Stimulated activated naive CD8-positive, alpha-beta T cell treated with anti-CD3 and anti-CD28 coated beads, Interleukin-15, Interleukin-2, amounts not matched to agents 100 ng/mL and 50 ng/mL, for 24 hours (primary cell): Measurements from ENCODE around the gene FRMPD4.

Experiments used
- H3K27ac Mint-ChIP-seq: one replicate; pipeline ENCODE4 v1.8.0; 2021; ENCODE audit warnings: mild to moderate bottlenecking, mixed read lengths
- H3K27me3 Mint-ChIP-seq: one replicate; pipeline ENCODE4 v1.8.0; 2021; ENCODE audit warnings: mixed read lengths
- H3K36me3 Mint-ChIP-seq: one replicate; pipeline ENCODE4 v1.8.0; 2021; ENCODE audit warnings: low read depth, mixed read lengths
- H3K4me1 Mint-ChIP-seq: one replicate; pipeline ENCODE4 v1.8.0; 2021; ENCODE audit warnings: low read depth, mixed read lengths
- H3K4me3 Mint-ChIP-seq: one replicate; pipeline ENCODE4 v1.8.0; 2021; ENCODE audit warnings: mild to moderate bottlenecking, mixed read lengths
- H3K9me3 Mint-ChIP-seq: one replicate; pipeline ENCODE4 v1.8.0; 2021; ENCODE audit warnings: mixed read lengths

FRMPD4 gene

GRCh38 chrX:12443534-12444098 lies 305.3 kb downstream of the FRMPD4 start:
- Mint-ChIP-seq H3K27me3 (no peaks in the 10 kb centered on the region), H3K36me3 (no peaks in the 10 kb centered on the region), H3K4me3 (no peak overlapping the region), H3K9me3 (no peaks in the 10 kb centered on the region), H3K4me1 (no peaks in the 10 kb centered on the region), H3K27ac (no peak overlapping the region)

- H3K9me3 Mint-ChIP-seq = no peaks in the 10 kb centered on the region
- no peak overlapping the region for H3K4me3 Mint-ChIP-seq
- no peak overlapping the region for H3K27ac Mint-ChIP-seq
- no peaks in the 10 kb centered on the region for H3K4me1 Mint-ChIP-seq
- no peaks in the 10 kb centered on the region for H3K27me3 Mint-ChIP-seq
- no peaks in the 10 kb centered on the region for H3K36me3 Mint-ChIP-seq
These were observed 308.2 kb downstream of the FRMPD4 start for GRCh38 chrX:12446342-12447075.

- H3K9me3 Mint-ChIP-seq = no peaks in the 10 kb centered on the region
- no peak overlapping the region for H3K27ac Mint-ChIP-seq
- H3K27me3 Mint-ChIP-seq = no peaks in the 10 kb centered on the region
- H3K36me3 Mint-ChIP-seq = no peaks in the 10 kb centered on the region
- H3K4me1 Mint-ChIP-seq = no peaks in the 10 kb centered on the region
- no peak overlapping the region for H3K4me3 Mint-ChIP-seq
These were observed 309.3 kb downstream of the FRMPD4 start for GRCh38 chrX:12447448-12448064.

- no peaks in the 10 kb centered on the region for H3K4me1 Mint-ChIP-seq
- no peaks in the 10 kb centered on the region for H3K9me3 Mint-ChIP-seq
- no peaks in the 10 kb centered on the region for H3K36me3 Mint-ChIP-seq
- H3K27ac Mint-ChIP-seq = no peak overlapping the region
- H3K27me3 Mint-ChIP-seq = no peaks in the 10 kb centered on the region
- H3K4me3 Mint-ChIP-seq = no peak overlapping the region
These were observed 314.0 kb downstream of the FRMPD4 start for GRCh38 chrX:12452268-12452667.

GRCh38 chrX:12460929-12461328 lies 322.7 kb downstream of the FRMPD4 start:
- H3K4me1 Mint-ChIP-seq = no peaks in the 10 kb centered on the region

GRCh38 chrX:12463052-12463451 lies 324.8 kb downstream of the FRMPD4 start:
- Mint-ChIP-seq H3K27ac (no peak overlapping the region), H3K36me3 (no peaks in the 10 kb centered on the region), H3K4me3 (no peak overlapping the region), H3K27me3 (no peaks in the 10 kb centered on the region), H3K4me1 (no peaks in the 10 kb centered on the region), H3K9me3 (no peaks in the 10 kb centered on the region)

More at GRCh38 chrX:12460929-12461328, 322.7 kb downstream of the FRMPD4 start:
- no peaks in the 10 kb centered on the region for H3K36me3 Mint-ChIP-seq
- no peak overlapping the region for H3K27ac Mint-ChIP-seq
- no peak overlapping the region for H3K4me3 Mint-ChIP-seq
- H3K27me3 Mint-ChIP-seq = no peaks in the 10 kb centered on the region
- H3K9me3 Mint-ChIP-seq = no peaks in the 10 kb centered on the region

GRCh38 chrX:12463873-12464272 lies 325.6 kb downstream of the FRMPD4 start:
- H3K27me3 Mint-ChIP-seq = no peaks in the 10 kb centered on the region

GRCh38 chrX:12467321-12467720 lies 329.0 kb downstream of the FRMPD4 start:
- no peaks in the 10 kb centered on the region for H3K27me3 Mint-ChIP-seq
- no peaks in the 10 kb centered on the region for H3K36me3 Mint-ChIP-seq
- no peak overlapping the region for H3K27ac Mint-ChIP-seq
- H3K4me1 Mint-ChIP-seq = no peaks in the 10 kb centered on the region
- H3K9me3 Mint-ChIP-seq = no peaks in the 10 kb centered on the region
- H3K4me3 Mint-ChIP-seq = no peak overlapping the region

More at GRCh38 chrX:12463873-12464272, 325.6 kb downstream of the FRMPD4 start:
- H3K4me1 Mint-ChIP-seq = no peaks in the 10 kb centered on the region
- no peak overlapping the region for H3K4me3 Mint-ChIP-seq
- H3K9me3 Mint-ChIP-seq = no peaks in the 10 kb centered on the region
- H3K36me3 Mint-ChIP-seq = no peaks in the 10 kb centered on the region
- no peak overlapping the region for H3K27ac Mint-ChIP-seq

GRCh38 chrX:12469296-12469695 lies 331.0 kb downstream of the FRMPD4 start:
- Mint-ChIP-seq H3K36me3 (no peaks in the 10 kb centered on the region), H3K9me3 (no peaks in the 10 kb centered on the region), H3K4me1 (no peaks in the 10 kb centered on the region), H3K4me3 (no peak overlapping the region), H3K27me3 (no peaks in the 10 kb centered on the region), H3K27ac (no peak overlapping the region)

- Mint-ChIP-seq H3K27ac (no peak overlapping the region), H3K27me3 (no peaks in the 10 kb centered on the region), H3K36me3 (no peaks in the 10 kb centered on the region), H3K4me1 (no peaks in the 10 kb centered on the region), H3K4me3 (no peak overlapping the region), H3K9me3 (no peaks in the 10 kb centered on the region)
These were observed 332.8 kb downstream of the FRMPD4 start for GRCh38 chrX:12471061-12471460.

- H3K9me3 Mint-ChIP-seq = peaks cover 4% of the 10 kb centered on the region
- no peak overlapping the region for H3K27ac Mint-ChIP-seq
- no peak overlapping the region for H3K4me3 Mint-ChIP-seq
- H3K27me3 Mint-ChIP-seq = peaks cover 4% of the 10 kb centered on the region
- no peaks in the 10 kb centered on the region for H3K36me3 Mint-ChIP-seq
- no peaks in the 10 kb centered on the region for H3K4me1 Mint-ChIP-seq
These were observed 342.7 kb downstream of the FRMPD4 start for GRCh38 chrX:12480956-12481355.

- H3K9me3 Mint-ChIP-seq = no peaks in the 10 kb centered on the region
- no peaks in the 10 kb centered on the region for H3K36me3 Mint-ChIP-seq
- H3K27ac Mint-ChIP-seq = no peak overlapping the region
- no peaks in the 10 kb centered on the region for H3K4me1 Mint-ChIP-seq
- H3K27me3 Mint-ChIP-seq = no peaks in the 10 kb centered on the region
- H3K4me3 Mint-ChIP-seq = no peak overlapping the region
These were observed 349.9 kb downstream of the FRMPD4 start for GRCh38 chrX:12488220-12488619.

GRCh38 chrX:12488771-12489170 lies 350.5 kb downstream of the FRMPD4 start:
- no peaks in the 10 kb centered on the region for H3K36me3 Mint-ChIP-seq

GRCh38 chrX:12489341-12489740 lies 351.1 kb downstream of the FRMPD4 start:
- Mint-ChIP-seq H3K4me3 (no peak overlapping the region), H3K36me3 (no peaks in the 10 kb centered on the region)

More at GRCh38 chrX:12488771-12489170, 350.5 kb downstream of the FRMPD4 start:
- Mint-ChIP-seq H3K4me1 (no peaks in the 10 kb centered on the region), H3K27ac (no peak overlapping the region), H3K9me3 (no peaks in the 10 kb centered on the region), H3K27me3 (no peaks in the 10 kb centered on the region), H3K4me3 (no peak overlapping the region)

GRCh38 chrX:12494400-12495138 lies 356.3 kb downstream of the FRMPD4 start:
- H3K4me1 Mint-ChIP-seq = no peaks in the 10 kb centered on the region
- H3K36me3 Mint-ChIP-seq = no peaks in the 10 kb centered on the region
- no peak overlapping the region for H3K4me3 Mint-ChIP-seq
- no peaks in the 10 kb centered on the region for H3K27me3 Mint-ChIP-seq
- no peak overlapping the region for H3K27ac Mint-ChIP-seq
- H3K9me3 Mint-ChIP-seq = no peaks in the 10 kb centered on the region

More at GRCh38 chrX:12489341-12489740, 351.1 kb downstream of the FRMPD4 start:
- H3K27ac Mint-ChIP-seq = no peak overlapping the region
- H3K27me3 Mint-ChIP-seq = no peaks in the 10 kb centered on the region
- no peaks in the 10 kb centered on the region for H3K9me3 Mint-ChIP-seq
- no peaks in the 10 kb centered on the region for H3K4me1 Mint-ChIP-seq
